Sigmoid colon (tissue), 4 donors: ENCODE measurements around the gene ACTL8.

Experiments used
- EP300 ChIP-seq, 4 donors: sonication (generic); formaldehyde crosslinking; IDR thresholded peaks; one replicate each; pipeline ENCODE4 v1.6.1; 2017; ENCODE audit warnings: antibody characterized with exemption in 4 of 4
- POLR2A ChIP-seq, 2 donors: fragments of 450-650 bp; IDR thresholded peaks; one replicate each; pipeline ENCODE4 v1.6.1; 2016; ENCODE audit warnings: antibody characterized with exemption in 2 of 2, mild to moderate bottlenecking in 2 of 2, moderate library complexity in 2 of 2
- TF ChIP-seq, protein P1 (sequence below), 4 experiments: fragments of 450-650 bp in 3 of 4; fragments of 200-600 bp in 1 of 4; IDR thresholded peaks; one replicate each; pipeline ENCODE4 v1.5.1; 2016 to 2019; ENCODE audit warnings: antibody characterized with exemption in 4 of 4, mild to moderate bottlenecking in 3 of 4, moderate library complexity in 2 of 4

DNA sequence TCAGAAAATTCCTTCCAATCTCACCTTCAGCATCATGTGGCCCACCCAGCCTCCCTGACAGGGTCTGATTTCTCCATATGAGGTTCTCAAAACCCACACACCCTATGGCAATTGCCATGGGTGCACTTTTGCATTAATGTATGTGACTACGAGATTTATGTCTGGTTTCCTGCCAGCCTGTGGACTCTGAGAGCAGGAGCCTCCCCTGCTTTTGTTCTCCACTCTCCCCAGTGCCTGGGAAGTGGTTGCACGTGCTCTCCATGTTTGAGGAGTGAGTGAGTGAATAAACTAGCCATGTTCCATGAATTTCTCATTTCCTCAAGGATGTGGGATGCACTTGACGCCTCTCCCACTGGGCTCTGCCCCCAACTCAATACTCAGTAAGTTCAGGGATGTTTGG is 91.2 kb downstream of the ACTL8 start:
- TF ChIP-seq EP300 (IDR thresholded peaks at IDR 0.05) (no peak), POLR2A (IDR thresholded peaks at IDR 0.05) (no peak)
- TF ChIP-seq, protein P1, sequence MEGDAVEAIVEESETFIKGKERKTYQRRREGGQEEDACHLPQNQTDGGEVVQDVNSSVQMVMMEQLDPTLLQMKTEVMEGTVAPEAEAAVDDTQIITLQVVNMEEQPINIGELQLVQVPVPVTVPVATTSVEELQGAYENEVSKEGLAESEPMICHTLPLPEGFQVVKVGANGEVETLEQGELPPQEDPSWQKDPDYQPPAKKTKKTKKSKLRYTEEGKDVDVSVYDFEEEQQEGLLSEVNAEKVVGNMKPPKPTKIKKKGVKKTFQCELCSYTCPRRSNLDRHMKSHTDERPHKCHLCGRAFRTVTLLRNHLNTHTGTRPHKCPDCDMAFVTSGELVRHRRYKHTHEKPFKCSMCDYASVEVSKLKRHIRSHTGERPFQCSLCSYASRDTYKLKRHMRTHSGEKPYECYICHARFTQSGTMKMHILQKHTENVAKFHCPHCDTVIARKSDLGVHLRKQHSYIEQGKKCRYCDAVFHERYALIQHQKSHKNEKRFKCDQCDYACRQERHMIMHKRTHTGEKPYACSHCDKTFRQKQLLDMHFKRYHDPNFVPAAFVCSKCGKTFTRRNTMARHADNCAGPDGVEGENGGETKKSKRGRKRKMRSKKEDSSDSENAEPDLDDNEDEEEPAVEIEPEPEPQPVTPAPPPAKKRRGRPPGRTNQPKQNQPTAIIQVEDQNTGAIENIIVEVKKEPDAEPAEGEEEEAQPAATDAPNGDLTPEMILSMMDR (IDR thresholded peaks at IDR 0.05): no peak
